ENCODE data around the gene CREB5.

CREB5 gene

GRCh38 chr7:28598586-28598985 is 186.3 kb downstream of the CREB5 start:
- TF ChIP-seq REST (IDR thresholded peaks at IDR 0.05; ENCODE audit: insufficient read depth in 1 of 2, low read depth in 2 of 2, low read length in 2 of 2) (no peak), TAF1 (IDR thresholded peaks at IDR 0.05; ENCODE audit: borderline replicate concordance, insufficient read depth, low read length) (no peak), FOXP2 (optimal IDR thresholded peaks at IDR 0.05; ENCODE audit: borderline replicate concordance, extremely low read depth, extremely low read length, insufficient read depth) (no peak), SIN3A (IDR thresholded peaks at IDR 0.05; ENCODE audit: borderline replicate concordance, insufficient read depth, low read length) (no peak), POLR2AphosphoS5 (IDR thresholded peaks at IDR 0.05; ENCODE audit: low read depth, low read length) (no peak)

GRCh38 chr7:28599411-28599810 is 187.1 kb downstream of the CREB5 start:
- TF ChIP-seq POLR2AphosphoS5 (IDR thresholded peaks at IDR 0.05; ENCODE audit: low read depth, low read length): no peak
- no peak for TF ChIP-seq REST (IDR thresholded peaks at IDR 0.05; ENCODE audit: insufficient read depth in 1 of 2, low read depth in 2 of 2, low read length in 2 of 2)
- TF ChIP-seq SIN3A (IDR thresholded peaks at IDR 0.05; ENCODE audit: borderline replicate concordance, insufficient read depth, low read length): no peak
- TF ChIP-seq FOXP2 (optimal IDR thresholded peaks at IDR 0.05; ENCODE audit: borderline replicate concordance, extremely low read depth, extremely low read length, insufficient read depth): no peak

- TF ChIP-seq TAF1 (IDR thresholded peaks at IDR 0.05; ENCODE audit: borderline replicate concordance, insufficient read depth, low read length) (no peak), FOXP2 (optimal IDR thresholded peaks at IDR 0.05; ENCODE audit: borderline replicate concordance, extremely low read depth, extremely low read length, insufficient read depth) (no peak), POLR2AphosphoS5 (IDR thresholded peaks at IDR 0.05; ENCODE audit: low read depth, low read length) (no peak)
Measured at GRCh38 chr7:28602282-28602681, 190.0 kb downstream of the CREB5 start.

- TF ChIP-seq SIN3A (IDR thresholded peaks at IDR 0.05; ENCODE audit: borderline replicate concordance, insufficient read depth, low read length) (no peak), REST (IDR thresholded peaks at IDR 0.05; ENCODE audit: insufficient read depth in 1 of 2, low read depth in 2 of 2, low read length in 2 of 2) (no peak), POLR2AphosphoS5 (IDR thresholded peaks at IDR 0.05; ENCODE audit: low read depth, low read length) (no peak)
Measured at GRCh38 chr7:28605427-28606085, 193.2 kb downstream of the CREB5 start.

GRCh38 chr7:28606421-28606820 is 194.1 kb downstream of the CREB5 start:
- TF ChIP-seq TAF1 (IDR thresholded peaks at IDR 0.05; ENCODE audit: borderline replicate concordance, insufficient read depth, low read length) (no peak), REST (IDR thresholded peaks at IDR 0.05; ENCODE audit: insufficient read depth in 1 of 2, low read depth in 2 of 2, low read length in 2 of 2) (no peak), FOXP2 (optimal IDR thresholded peaks at IDR 0.05; ENCODE audit: borderline replicate concordance, extremely low read depth, extremely low read length, insufficient read depth) (no peak), POLR2AphosphoS5 (IDR thresholded peaks at IDR 0.05; ENCODE audit: low read depth, low read length) (no peak), SIN3A (IDR thresholded peaks at IDR 0.05; ENCODE audit: borderline replicate concordance, insufficient read depth, low read length) (no peak)
